Liver (tissue), 9 donors: ENCODE data around the gene MEF2D. TPM values are rescaled to one million over a fixed set of nuclear protein-coding genes. Genes with fewer than 3 reads are reported as not detected.

ENCODE experiments used
- DNase-seq: peaks from one replicate; pipeline ENCODE4 v3.0.0-alpha.2; 2017; ENCODE audit warnings: low spot score
- H3K27ac ChIP-seq, 2 donors: one replicate each; pipeline ENCODE4 v1.7.0; 2013; ENCODE audit warnings: inconsistent platforms in 2 of 2, low read length in 2 of 2, control low read depth in 1 of 2, low read depth in 1 of 2, mild to moderate bottlenecking in 1 of 2
- H3K27me3 ChIP-seq, 4 donors: one replicate each; pipeline versions ENCODE4 v1.6.1 to v1.7.0; 2013; ENCODE audit warnings: low read length in 3 of 4, inconsistent platforms in 1 of 4, mild to moderate bottlenecking in 1 of 4, moderate library complexity in 1 of 4; ENCODE audit not compliant: control insufficient read depth in 4 of 4, insufficient read depth in 4 of 4
- H3K36me3 ChIP-seq, 4 donors: one replicate each; pipeline versions ENCODE4 v1.6.1 to v1.7.0; 2013; ENCODE audit warnings: low read length in 3 of 4, mild to moderate bottlenecking in 3 of 4, low read depth in 1 of 4, moderate library complexity in 1 of 4; ENCODE audit not compliant: control insufficient read depth in 4 of 4, insufficient read depth in 3 of 4
- H3K4me1 ChIP-seq, 4 donors: one replicate each; pipeline versions ENCODE4 v1.6.1 to v1.7.0; 2013; ENCODE audit warnings: low read length in 3 of 4, mild to moderate bottlenecking in 3 of 4, moderate library complexity in 1 of 4; ENCODE audit not compliant: control insufficient read depth in 4 of 4, insufficient read depth in 4 of 4
- H3K4me3 ChIP-seq, 3 donors: one replicate each; pipeline versions ENCODE4 v1.6.1 to v1.7.0; 2013; ENCODE audit warnings: low read length in 3 of 3, control low read depth in 1 of 3, low read depth in 1 of 3, mild to moderate bottlenecking in 1 of 3
- H3K9ac ChIP-seq, 2 donors: one replicate each; pipeline ENCODE4 v1.7.0; 2013; ENCODE audit warnings: low read length in 2 of 2, mild to moderate bottlenecking in 2 of 2, moderate library complexity in 2 of 2, control low read depth in 1 of 2, low read depth in 1 of 2
- H3K9me3 ChIP-seq, 4 donors: one replicate each; pipeline versions ENCODE4 v1.6.1 to v1.7.0; 2013; ENCODE audit warnings: low read length in 3 of 4; ENCODE audit not compliant: control insufficient read depth in 4 of 4
- ATF3 ChIP-seq: IDR thresholded peaks from 2 replicates; pipeline ENCODE4 v1.6.1; 2016; ENCODE audit warnings: antibody characterized with exemption
- CTCF ChIP-seq: fragments of 150-350 bp; IDR thresholded peaks from 2 replicates; pipeline ENCODE4 v1.5.1; 2017; ENCODE audit warnings: improper control_type of control experiment, low read depth, low read length; ENCODE audit not compliant: missing input control
- EGR1 ChIP-seq, 2 donors: IDR thresholded peaks; 2 replicates each; pipeline ENCODE4 v1.6.1; 2016 to 2018; ENCODE audit warnings: antibody characterized with exemption in 2 of 2, low read depth in 2 of 2
- FOXA1 ChIP-seq: IDR thresholded peaks from 2 replicates; pipeline ENCODE4 v1.6.1; 2016; ENCODE audit warnings: antibody characterized with exemption
- FOXA2 ChIP-seq: IDR thresholded peaks from 2 replicates; pipeline ENCODE4 v1.6.1; 2016; ENCODE audit warnings: antibody characterized with exemption
- GABPA ChIP-seq, 2 donors: IDR thresholded peaks in 1 of 2; conservative IDR thresholded peaks in 1 of 2; 2 replicates each; pipeline ENCODE4 v1.6.1; 2016; ENCODE audit warnings: antibody characterized with exemption in 2 of 2, mild to moderate bottlenecking in 1 of 2, moderate library complexity in 1 of 2
- HNF4A ChIP-seq, 2 donors: conservative IDR thresholded peaks; 2 replicates each; pipeline ENCODE4 v1.6.1; 2016; ENCODE audit warnings: antibody characterized with exemption in 2 of 2, mild to moderate bottlenecking in 2 of 2
- HNF4G ChIP-seq: IDR thresholded peaks from 2 replicates; pipeline ENCODE4 v1.6.1; 2016; ENCODE audit warnings: antibody characterized with exemption
- JUND ChIP-seq, 2 donors: IDR thresholded peaks; 2 replicates each; pipeline ENCODE4 v1.6.1; 2016; ENCODE audit warnings: antibody characterized with exemption in 2 of 2
- MAX ChIP-seq: IDR thresholded peaks from 2 replicates; pipeline ENCODE4 v1.6.1; 2016; ENCODE audit warnings: antibody characterized with exemption
- NR2F2 ChIP-seq: IDR thresholded peaks from 2 replicates; pipeline ENCODE4 v1.6.1; 2016; ENCODE audit warnings: antibody characterized with exemption
- RAD21 ChIP-seq, 2 donors: IDR thresholded peaks; 2 replicates each; pipeline ENCODE4 v1.6.1; 2016; ENCODE audit warnings: antibody characterized with exemption in 2 of 2, mild to moderate bottlenecking in 2 of 2
- REST ChIP-seq: IDR thresholded peaks from 2 replicates; pipeline ENCODE4 v1.6.1; 2016; ENCODE audit warnings: antibody characterized with exemption, mild to moderate bottlenecking
- RXRA ChIP-seq, 2 donors: IDR thresholded peaks; 2 replicates each; pipeline ENCODE4 v1.6.1; 2017 to 2018; ENCODE audit warnings: antibody characterized with exemption in 2 of 2, mild to moderate bottlenecking in 1 of 2
- SP1 ChIP-seq: IDR thresholded peaks from 2 replicates; pipeline ENCODE4 v1.6.1; 2018; ENCODE audit warnings: antibody characterized with exemption, mild to moderate bottlenecking
- TAF1 ChIP-seq: conservative IDR thresholded peaks from 2 replicates; pipeline ENCODE4 v1.6.1; 2016; ENCODE audit warnings: antibody characterized with exemption, mild to moderate bottlenecking
- YY1 ChIP-seq: IDR thresholded peaks from 2 replicates; pipeline ENCODE4 v1.6.1; 2016; ENCODE audit warnings: antibody characterized with exemption, mild to moderate bottlenecking
- ZBTB33 ChIP-seq: IDR thresholded peaks from 2 replicates; pipeline ENCODE4 v1.6.1; 2016; ENCODE audit warnings: antibody characterized with exemption
- WGBS: extraction: QIAGEN DNeasy Blood & Tissue Kit; methylation state at CpG from one replicate; pipeline ENCODE4 v1.1.7; 2013; 5-methylcytosine and 5-hydroxymethylcytosine counted together
- polyA plus RNA-seq, 2 donors: library from polyadenylated mRNA; stranded (reverse) in 1 of 2; unstranded in 1 of 2; fragments of 200-250 nt in 1 of 2; fragments of >200 nt in 1 of 2; fragmentation: Nextera tagmentation in 1 of 2; extraction: Ambion mirVana in 1 of 2; gene quantifications; one replicate each; pipeline versions ENCODE4 v1.2.1 to v1.2.3, GENCODE V29; 2013 to 2015
- total RNA-seq, 2 donors: library from RNA; depleted of rRNA; stranded (reverse); fragments of >200 nt; gene quantifications; one replicate each; pipeline ENCODE4 v1.2.3, GENCODE V29; 2014
- donor health status: healthy.
- donor health status: healthy.
- donor health status: healthy.
- donor health status: healthy.
- donor health status: healthy.

The MEF2D gene
- total and polyA plus RNA-seq, 4 donors = 3.4 to 7.6 (median 5.5) TPM

- Histone ChIP-seq H3K4me3 (no peak overlapping the region), H3K9me3 (no peaks in the 10 kb centered on the region), H3K4me1 (peaks cover 14 to 38% (median 25%) of the 10 kb centered on the region in 4 donors), H3K9ac (peak overlapping the region in 1 of 2 donors; percentile 11), H3K27ac (peak overlapping the region; percentile 85 to 87), H3K27me3 (no peaks in the 10 kb centered on the region), H3K36me3 (peaks cover 24 to 47% (median 41%) of the 10 kb centered on the region in 4 donors)
- no peak for TF ChIP-seq TAF1
- peak; percentile 100 for TF ChIP-seq FOXA2
- TF ChIP-seq FOXA1 = peak; percentile 100
- TF ChIP-seq ZBTB33 = peak; percentile 96
- peak; percentile 91 for TF ChIP-seq SP1
- TF ChIP-seq RAD21 (IDR thresholded peaks at IDR 0.05) = peak; percentile 63 to 73
- peak; percentile 7 for TF ChIP-seq CTCF
- TF ChIP-seq YY1 = peak; percentile 76
- TF ChIP-seq EGR1 (IDR thresholded peaks at IDR 0.05; ENCODE audit: low read depth in 2 of 2) = peak in 1 of 2 donors; percentile 66
- TF ChIP-seq HNF4A (conservative IDR thresholded peaks at IDR 0.05) = peak; percentile 78 to 87
- TF ChIP-seq GABPA (IDR thresholded peaks at IDR 0.05 in 1 of 2, conservative IDR thresholded peaks at IDR 0.05 in 1 of 2) = peak in 1 of 2 donors; percentile 74
- TF ChIP-seq NR2F2 = peak; percentile 87
- peak; percentile 87 for TF ChIP-seq REST
- peak; percentile 59 to 77 for TF ChIP-seq JUND (IDR thresholded peaks at IDR 0.05)
- peak; percentile 98 for TF ChIP-seq MAX
- TF ChIP-seq HNF4G = peak; percentile 37
- TF ChIP-seq ATF3 = peak; percentile 70
- peak; percentile 93 to 98 for TF ChIP-seq RXRA (IDR thresholded peaks at IDR 0.05)
- DNase-seq = peak; percentile 71
- WGBS = 55% methylated on average over 9 of the region's 9 CpGs
Measured at GRCh38 chr1:156471496-156472490, 28.8 kb downstream of the MEF2D start.
